Thymus (tissue), 11 donors: Measurements from ENCODE around the gene LARP1. TPM values are rescaled to one million over a fixed set of nuclear protein-coding genes. Genes with fewer than 3 reads are reported as not detected.
"Not testable (repeated sequence)": the region's sequence is repeated elsewhere in the genome, so short reads cannot be mapped to it uniquely, and the experiment has no call there.

Experiments used
- DNase-seq, 9 donors: peaks; one replicate each; pipeline ENCODE4 v3.0.0-alpha.2; 2013; ENCODE audit warnings: low spot score in 9 of 9, low read depth in 6 of 9, missing footprints in 1 of 9
- H3K27ac ChIP-seq, 2 donors: one replicate each; pipeline ENCODE4 v1.5.1; 2013; ENCODE audit warnings: control low read depth in 1 of 2, low read depth in 1 of 2, low read length in 1 of 2, mild to moderate bottlenecking in 1 of 2, moderate library complexity in 1 of 2
- H3K27me3 ChIP-seq, 2 donors: one replicate each; pipeline ENCODE4 v1.5.1; 2013; ENCODE audit warnings: low read length in 1 of 2; ENCODE audit not compliant: control insufficient read depth in 2 of 2, insufficient read depth in 1 of 2
- H3K36me3 ChIP-seq, 2 donors: one replicate each; pipeline ENCODE4 v1.5.1; 2013; ENCODE audit warnings: low read length in 1 of 2, mild to moderate bottlenecking in 1 of 2, moderate library complexity in 1 of 2; ENCODE audit not compliant: control insufficient read depth in 2 of 2, insufficient read depth in 2 of 2
- H3K4me1 ChIP-seq, 2 donors: one replicate each; pipeline ENCODE4 v1.5.1; 2013; ENCODE audit warnings: low read length in 2 of 2; ENCODE audit not compliant: control insufficient read depth in 2 of 2, insufficient read depth in 2 of 2
- H3K4me3 ChIP-seq, 2 donors: one replicate each; pipeline ENCODE4 v1.5.1; 2013; ENCODE audit warnings: low read length in 2 of 2, control low read depth in 1 of 2, mild to moderate bottlenecking in 1 of 2
- H3K9me3 ChIP-seq, 2 donors: one replicate each; pipeline ENCODE4 v1.5.1; 2013; ENCODE audit warnings: low read length in 1 of 2, mild to moderate bottlenecking in 1 of 2; ENCODE audit not compliant: control insufficient read depth in 2 of 2, insufficient read depth in 1 of 2
- WGBS: extraction: QIAGEN DNeasy Blood & Tissue Kit; methylation state at CpG from one replicate; pipeline ENCODE4 v1.1.7; 2013; 5-methylcytosine and 5-hydroxymethylcytosine counted together
- polyA plus RNA-seq: library from polyadenylated mRNA; stranded (reverse); fragments of 200-250 nt; gene quantifications from one replicate; pipeline ENCODE4 v1.2.3, GENCODE V29; 2013
- total RNA-seq: library from RNA; stranded (reverse); fragments of 120-200 nt; gene quantifications from one replicate; pipeline ENCODE4 v1.2.4, GENCODE V29; 2013
- donor health status: healthy.

LARP1 gene
- total and polyA plus RNA-seq, 2 donors, result 25.7 to 28.5 TPM

DNA sequence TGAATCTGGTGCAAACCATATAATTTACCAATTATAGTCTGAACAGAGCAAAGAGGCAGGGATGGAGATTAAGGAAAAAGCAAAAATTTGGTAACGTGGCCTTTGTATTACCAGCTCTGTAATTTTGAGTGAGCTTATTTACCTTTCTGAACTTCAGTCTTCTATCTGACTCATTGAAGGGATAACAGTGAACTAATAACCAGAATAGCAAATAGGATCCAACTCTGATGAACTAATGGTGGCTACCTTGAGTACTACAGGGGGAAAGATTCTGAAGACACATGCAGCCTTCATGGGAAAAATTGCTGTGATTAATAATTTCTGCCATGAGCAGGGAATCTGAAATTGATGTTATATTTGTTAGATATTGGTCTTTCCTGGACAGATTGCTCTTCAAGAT is 23.0 kb upstream of the LARP1 start:
- no peak overlapping the region for H3K27ac ChIP-seq
- H3K27me3 ChIP-seq, result no peaks in the 10 kb centered on the region
- no peaks in the 10 kb centered on the region for H3K36me3 ChIP-seq
- H3K9me3 ChIP-seq, result no peaks in the 10 kb centered on the region
- no peak overlapping the region for H3K4me3 ChIP-seq
- no peaks in the 10 kb centered on the region for H3K4me1 ChIP-seq
- WGBS, result 98% methylated on average over 1 of the region's 1 CpG
- DNase-seq, result no peak

DNA sequence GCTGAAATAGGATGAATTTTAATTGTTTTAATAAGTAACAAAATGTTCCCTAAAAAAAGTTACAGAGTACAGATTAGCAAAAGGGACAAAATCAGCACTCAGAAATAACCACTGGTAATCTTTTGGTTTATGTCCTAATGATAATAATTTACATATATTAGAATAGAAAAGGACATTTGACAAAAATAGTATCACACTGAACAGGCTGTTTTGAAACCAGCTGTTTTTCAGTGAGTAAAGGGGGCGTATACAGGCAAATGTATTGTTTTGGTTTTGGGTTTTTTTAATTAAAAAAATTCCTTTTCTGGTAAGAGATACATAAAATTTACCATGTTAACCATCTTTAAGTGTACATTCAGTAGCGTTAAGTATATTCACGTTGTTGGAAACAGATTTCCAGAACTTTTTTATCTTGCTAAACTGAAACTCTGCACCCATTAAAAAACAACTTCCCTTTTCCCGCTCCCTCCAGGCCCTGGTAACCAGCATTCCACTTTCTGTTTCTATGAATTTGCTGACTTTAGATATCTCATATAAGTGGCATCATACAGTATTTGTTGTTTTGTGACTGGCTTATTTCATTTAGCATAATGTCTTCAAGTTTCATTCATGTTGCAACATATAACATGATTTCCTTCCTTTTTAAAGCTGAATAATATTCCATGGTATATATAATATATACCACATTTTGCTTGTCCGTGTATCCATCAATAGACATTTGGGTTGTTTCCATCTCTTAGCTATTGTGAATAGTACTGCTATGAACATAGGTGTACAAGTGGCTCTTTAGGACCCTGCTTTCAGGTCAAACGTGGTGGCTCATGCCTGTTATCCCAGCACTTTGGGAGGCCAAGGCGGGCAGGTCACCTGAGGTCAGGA is 20.6 kb upstream of the LARP1 start:
- Histone ChIP-seq H3K27ac (no peak overlapping the region), H3K27me3 (no peaks in the 10 kb centered on the region), H3K4me3 (no peak overlapping the region), H3K4me1 (no peaks in the 10 kb centered on the region), H3K36me3 (no peaks in the 10 kb centered on the region), H3K9me3 (no peaks in the 10 kb centered on the region)
- WGBS, result 90% methylated on average over 7 of the region's 7 CpGs
- no peak for DNase-seq

GRCh38 chr5:154735362-154735761 is 19.8 kb upstream of the LARP1 start:
- WGBS, result 98% methylated on average over 7 of the region's 7 CpGs
- not testable (repeated sequence) for H3K4me3 ChIP-seq, H3K9me3 ChIP-seq, H3K4me1 ChIP-seq, H3K27ac ChIP-seq, H3K27me3 ChIP-seq, DNase-seq, H3K36me3 ChIP-seq

- 98% methylated on average over 1 of the region's 1 CpG for WGBS
- H3K27me3 ChIP-seq, H3K4me1 ChIP-seq, H3K4me3 ChIP-seq, H3K36me3 ChIP-seq, DNase-seq, H3K27ac ChIP-seq, H3K9me3 ChIP-seq: not testable (repeated sequence)
These were observed 18.8 kb upstream of the LARP1 start for GRCh38 chr5:154736372-154736771.

DNA sequence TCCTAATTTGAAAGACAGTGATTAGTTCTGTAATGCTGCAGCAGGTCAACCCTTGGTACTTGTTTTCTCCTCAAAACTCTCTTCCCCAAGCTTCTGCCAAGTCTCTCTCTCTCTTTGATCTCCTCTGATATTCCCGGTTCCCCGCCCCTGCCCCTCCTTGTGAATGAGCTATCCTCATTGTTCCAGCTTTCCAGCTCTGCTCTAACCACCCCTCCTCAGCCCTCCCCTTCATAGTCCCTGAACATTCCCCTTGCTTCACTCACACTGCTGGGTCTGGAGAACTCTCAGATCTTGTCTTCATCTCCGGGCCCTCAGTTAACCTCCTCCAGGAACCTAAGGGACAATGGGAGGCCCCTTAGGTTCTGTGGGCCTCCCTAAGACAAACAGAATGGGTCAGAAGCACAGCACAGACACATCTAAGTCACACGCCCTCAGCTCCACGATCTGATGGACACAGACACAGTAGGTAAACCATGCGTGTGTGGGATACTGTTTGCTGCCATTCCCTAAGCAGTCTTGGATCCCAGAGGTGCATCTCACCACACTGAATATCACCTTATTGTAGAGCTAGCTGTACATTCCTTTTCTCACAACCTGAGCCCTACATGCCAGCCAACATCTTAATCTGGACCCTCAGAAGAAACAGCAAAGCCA is 17.4 kb upstream of the LARP1 start:
- H3K36me3 ChIP-seq, result no peaks in the 10 kb centered on the region
- H3K4me1 ChIP-seq, result no peaks in the 10 kb centered on the region
- 94% methylated on average over 6 of the region's 6 CpGs for WGBS
- H3K9me3 ChIP-seq, result no peaks in the 10 kb centered on the region
- H3K27ac ChIP-seq, result no peak overlapping the region
- no peaks in the 10 kb centered on the region for H3K27me3 ChIP-seq
- no peak overlapping the region for H3K4me3 ChIP-seq
- DNase-seq, result no peak

DNA sequence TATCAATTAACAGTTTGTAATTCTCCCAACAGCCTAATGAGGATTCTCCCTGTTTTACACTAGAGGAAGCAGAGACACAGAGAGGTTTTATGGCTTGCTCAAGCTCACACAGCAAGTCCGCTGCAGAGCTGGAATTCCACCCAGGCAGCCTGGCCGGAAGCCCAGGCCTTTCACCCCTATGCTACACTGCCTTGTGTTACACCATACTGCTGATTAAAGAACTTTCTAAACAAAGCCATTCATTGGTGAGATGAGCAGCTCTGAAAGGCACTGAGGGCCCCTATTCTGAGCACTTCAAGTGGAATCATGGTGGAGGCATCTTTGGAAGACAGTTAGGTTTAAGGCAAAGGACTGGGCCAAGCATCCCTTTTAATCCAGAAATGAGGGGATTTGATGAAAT is 14.7 kb upstream of the LARP1 start:
- DNase-seq, result no peak
- no peaks in the 10 kb centered on the region for H3K4me1 ChIP-seq
- H3K9me3 ChIP-seq, result no peaks in the 10 kb centered on the region
- WGBS, result 95% methylated on average over 2 of the region's 2 CpGs
- no peak overlapping the region for H3K27ac ChIP-seq
- no peak overlapping the region for H3K4me3 ChIP-seq
- H3K27me3 ChIP-seq, result no peaks in the 10 kb centered on the region
- H3K36me3 ChIP-seq, result no peaks in the 10 kb centered on the region

GRCh38 chr5:154740957-154741356 is 14.2 kb upstream of the LARP1 start:
- Histone ChIP-seq H3K27ac (no peak overlapping the region), H3K36me3 (no peaks in the 10 kb centered on the region), H3K4me3 (no peak overlapping the region), H3K27me3 (no peaks in the 10 kb centered on the region), H3K9me3 (no peaks in the 10 kb centered on the region), H3K4me1 (no peaks in the 10 kb centered on the region)
- DNase-seq, result no peak
- WGBS, result 89% methylated on average over 5 of the region's 5 CpGs

GRCh38 chr5:154741415-154741814 is 13.8 kb upstream of the LARP1 start:
- Histone ChIP-seq H3K27me3 (no peaks in the 10 kb centered on the region), H3K9me3 (no peaks in the 10 kb centered on the region), H3K27ac (no peak overlapping the region), H3K36me3 (no peaks in the 10 kb centered on the region), H3K4me1 (no peaks in the 10 kb centered on the region), H3K4me3 (no peak overlapping the region)
- WGBS, result 95% methylated on average over 4 of the region's 4 CpGs
- no peak for DNase-seq

DNA sequence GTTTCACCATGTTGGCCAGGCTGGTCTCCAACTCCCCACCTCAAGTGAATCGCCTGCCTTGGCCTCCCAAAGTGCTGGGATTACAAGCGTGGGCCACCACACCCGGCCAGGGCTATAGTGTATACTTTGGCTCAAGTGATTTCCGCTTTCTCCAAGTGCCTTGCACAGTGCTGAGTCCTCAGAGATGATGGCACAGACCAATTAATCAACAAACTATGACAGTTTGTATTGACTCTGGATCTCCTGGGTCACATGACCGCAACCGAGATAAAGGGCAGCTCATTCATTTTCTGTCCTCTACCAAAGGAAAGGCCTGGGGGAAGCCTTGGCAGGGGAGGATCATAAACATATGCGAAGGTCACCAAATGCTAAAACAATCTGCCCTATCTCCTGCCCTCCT is 11.4 kb upstream of the LARP1 start:
- Histone ChIP-seq H3K4me3 (no peak overlapping the region), H3K9me3 (no peaks in the 10 kb centered on the region), H3K27ac (no peak overlapping the region), H3K36me3 (no peaks in the 10 kb centered on the region), H3K4me1 (no peaks in the 10 kb centered on the region), H3K27me3 (no peaks in the 10 kb centered on the region)
- WGBS, result 98% methylated on average over 7 of the region's 7 CpGs
- no peak for DNase-seq
